GM12865 (cell line): ENCODE data around the gene TAF4B.
"Not testable (repeated sequence)": the region's sequence is repeated elsewhere in the genome, so short reads cannot be mapped to it uniquely, and the experiment has no call there.

ENCODE experiments used
- DNase-seq: peaks from one replicate; pipeline ENCODE4 v3.0.0; 2010; ENCODE audit warnings: low read depth
- H3K4me3 ChIP-seq: 2 replicates; pipeline ENCODE4 v1.5.1; 2011; ENCODE audit warnings: mild to moderate bottlenecking, low read depth, low read length, control low read depth
- CTCF ChIP-seq: IDR thresholded peaks from 2 replicates; pipeline ENCODE4 v1.5.1; 2011; ENCODE audit warnings: low read length, control low read depth, low read depth, inconsistent platforms; ENCODE audit not compliant: insufficient read depth; ENCODE audit errors: missing control alignments

TAF4B gene

GRCh38 chr18:26196605-26197004 lies 29.6 kb upstream of the TAF4B start:
- TF ChIP-seq CTCF: no peak
- no peak overlapping the region for H3K4me3 ChIP-seq
- no peak for DNase-seq

- H3K4me3 ChIP-seq, DNase-seq: not testable (repeated sequence)
Observed at GRCh38 chr18:26202001-26202400, 24.2 kb upstream of the TAF4B start.

GRCh38 chr18:26205318-26205717 lies 20.9 kb upstream of the TAF4B start:
- DNase-seq: no peak
- H3K4me3 ChIP-seq: no peak overlapping the region
- no peak for TF ChIP-seq CTCF

GRCh38 chr18:26206488-26206887 lies 19.8 kb upstream of the TAF4B start:
- no peak for TF ChIP-seq CTCF
- no peak for DNase-seq
- H3K4me3 ChIP-seq: no peak overlapping the region

GRCh38 chr18:26207937-26208336 lies 18.3 kb upstream of the TAF4B start:
- H3K4me3 ChIP-seq: no peak overlapping the region
- no peak for TF ChIP-seq CTCF
- no peak for DNase-seq

GRCh38 chr18:26208977-26209376 lies 17.3 kb upstream of the TAF4B start:
- DNase-seq: no peak
- TF ChIP-seq CTCF: no peak
- no peak overlapping the region for H3K4me3 ChIP-seq

- TF ChIP-seq CTCF: no peak
- DNase-seq: no peak
- no peak overlapping the region for H3K4me3 ChIP-seq
Observed at GRCh38 chr18:26210147-26210546, 16.1 kb upstream of the TAF4B start.

- DNase-seq: peak; percentile 83
- peak overlapping the region; percentile 61 for H3K4me3 ChIP-seq
- TF ChIP-seq CTCF: no peak
Observed at GRCh38 chr18:26215247-26215970, 10.8 kb upstream of the TAF4B start.
